Fibroblast of villous mesenchyme (primary cell): ENCODE results near the gene SENP2. TPM values are rescaled to one million over a fixed set of nuclear protein-coding genes. Genes with fewer than 3 reads are reported as not detected.
"Not testable (repeated sequence)": the region's sequence is repeated elsewhere in the genome, so short reads cannot be mapped to it uniquely, and the experiment has no call there.

ENCODE experiments used
- DNase-seq: peaks from one replicate; pipeline ENCODE4 v3.0.0-alpha.2; 2010; ENCODE audit warnings: low read depth
- H3K4me3 ChIP-seq: 2 replicates; pipeline ENCODE4 v1.5.1; 2011; ENCODE audit warnings: low read depth, mild to moderate bottlenecking, low read length
- total RNA-seq: library from RNA; depleted of rRNA; stranded (reverse); fragments of >200 nt; gene quantifications from 2 replicates; pipeline ENCODE4 v1.2.3, GENCODE V29; 2012
- TF ChIP-seq, protein P1 (sequence below): IDR thresholded peaks from 2 replicates; pipeline ENCODE4 v1.5.1; 2012; ENCODE audit warnings: low read depth, mild to moderate bottlenecking, low read length; ENCODE audit not compliant: insufficient read depth

SENP2 gene
- total RNA-seq, 1 donor: 29.4 TPM

DNA sequence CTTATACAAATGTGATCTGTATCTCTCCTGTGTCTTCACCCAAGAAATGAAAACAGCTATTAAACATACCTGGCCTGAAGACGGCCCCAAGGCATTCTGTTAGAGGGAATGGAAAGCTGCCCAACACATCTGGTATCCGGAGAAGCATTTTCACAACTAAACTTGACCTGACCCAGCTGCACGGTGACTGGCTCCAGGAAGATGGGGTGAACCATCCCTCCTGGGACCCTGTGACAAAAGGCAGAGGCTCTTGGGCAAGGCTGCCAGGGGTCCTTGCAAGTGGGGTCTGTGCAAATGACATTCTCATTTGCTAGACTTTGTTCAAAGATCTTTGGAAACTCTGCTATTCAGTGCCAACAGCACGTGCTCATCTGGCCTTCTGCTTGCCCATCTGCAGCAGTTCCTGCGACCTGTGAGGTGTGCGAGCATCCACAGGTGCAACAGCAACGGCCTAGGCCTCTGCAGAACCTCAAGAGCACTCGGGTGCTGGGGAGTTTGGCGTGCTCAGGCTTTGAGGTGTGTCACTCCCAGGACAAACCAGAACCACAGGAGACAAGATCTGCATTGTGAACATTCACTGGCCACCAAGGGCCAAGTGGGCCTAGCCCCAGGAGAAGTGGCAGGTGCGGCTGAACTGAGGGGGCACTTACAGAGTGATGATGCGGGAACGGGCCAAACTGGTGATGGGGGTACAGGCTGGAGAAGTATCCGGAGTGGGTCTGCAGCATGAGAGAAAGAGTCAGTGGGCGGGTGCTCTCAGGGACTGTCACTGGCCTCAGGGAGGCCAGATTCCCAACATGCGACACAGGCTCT is 71.8 kb downstream of the SENP2 start:
- TF ChIP-seq, protein P1, sequence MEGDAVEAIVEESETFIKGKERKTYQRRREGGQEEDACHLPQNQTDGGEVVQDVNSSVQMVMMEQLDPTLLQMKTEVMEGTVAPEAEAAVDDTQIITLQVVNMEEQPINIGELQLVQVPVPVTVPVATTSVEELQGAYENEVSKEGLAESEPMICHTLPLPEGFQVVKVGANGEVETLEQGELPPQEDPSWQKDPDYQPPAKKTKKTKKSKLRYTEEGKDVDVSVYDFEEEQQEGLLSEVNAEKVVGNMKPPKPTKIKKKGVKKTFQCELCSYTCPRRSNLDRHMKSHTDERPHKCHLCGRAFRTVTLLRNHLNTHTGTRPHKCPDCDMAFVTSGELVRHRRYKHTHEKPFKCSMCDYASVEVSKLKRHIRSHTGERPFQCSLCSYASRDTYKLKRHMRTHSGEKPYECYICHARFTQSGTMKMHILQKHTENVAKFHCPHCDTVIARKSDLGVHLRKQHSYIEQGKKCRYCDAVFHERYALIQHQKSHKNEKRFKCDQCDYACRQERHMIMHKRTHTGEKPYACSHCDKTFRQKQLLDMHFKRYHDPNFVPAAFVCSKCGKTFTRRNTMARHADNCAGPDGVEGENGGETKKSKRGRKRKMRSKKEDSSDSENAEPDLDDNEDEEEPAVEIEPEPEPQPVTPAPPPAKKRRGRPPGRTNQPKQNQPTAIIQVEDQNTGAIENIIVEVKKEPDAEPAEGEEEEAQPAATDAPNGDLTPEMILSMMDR: no peak
- DNase-seq: no peak
- no peak overlapping the region for H3K4me3 ChIP-seq

DNA sequence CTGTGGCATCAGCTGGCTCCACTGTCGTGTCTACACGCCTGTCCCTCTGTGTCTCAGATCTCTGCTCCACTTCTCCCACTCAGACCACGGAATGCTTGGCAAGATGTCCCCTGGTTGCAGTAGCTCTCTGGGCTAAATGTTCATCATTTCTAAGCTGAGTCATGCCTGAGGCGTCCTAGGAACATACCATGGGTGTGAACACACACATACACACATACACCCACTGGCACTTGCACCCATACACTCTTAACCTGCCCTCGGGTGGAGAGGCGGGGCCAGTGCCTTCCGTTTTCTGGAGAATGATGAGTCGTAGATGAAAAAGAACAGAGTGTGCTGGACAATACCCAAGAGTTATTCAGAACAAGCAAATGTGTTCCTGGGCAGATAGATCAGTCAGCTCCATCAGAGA is 72.4 kb downstream of the SENP2 start:
- peak; percentile 94 for DNase-seq
- no peak overlapping the region for H3K4me3 ChIP-seq
- TF ChIP-seq, protein P1: no peak

DNA sequence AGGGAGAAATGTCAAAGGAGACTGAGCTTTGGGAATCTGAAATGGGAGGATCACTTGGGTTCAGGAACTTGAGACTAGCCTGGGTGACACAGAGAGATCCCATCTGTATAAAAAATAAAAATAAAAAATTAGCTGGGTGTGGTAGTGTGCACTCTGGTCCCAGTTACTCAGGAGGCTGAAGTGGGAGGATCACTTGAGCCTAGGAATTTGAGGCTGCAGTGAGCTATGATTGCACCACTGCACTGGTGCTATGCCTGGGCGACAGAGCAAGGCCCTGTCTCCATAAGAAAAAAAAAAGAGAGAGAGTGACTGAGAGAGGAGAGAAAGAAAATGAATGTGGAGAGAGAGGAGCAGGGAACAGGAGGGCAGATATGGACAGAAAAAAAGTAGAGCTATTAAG is 72.8 kb downstream of the SENP2 start:
- DNase-seq: no peak
- H3K4me3 ChIP-seq: no peak overlapping the region
- TF ChIP-seq, protein P1: no peak

DNA sequence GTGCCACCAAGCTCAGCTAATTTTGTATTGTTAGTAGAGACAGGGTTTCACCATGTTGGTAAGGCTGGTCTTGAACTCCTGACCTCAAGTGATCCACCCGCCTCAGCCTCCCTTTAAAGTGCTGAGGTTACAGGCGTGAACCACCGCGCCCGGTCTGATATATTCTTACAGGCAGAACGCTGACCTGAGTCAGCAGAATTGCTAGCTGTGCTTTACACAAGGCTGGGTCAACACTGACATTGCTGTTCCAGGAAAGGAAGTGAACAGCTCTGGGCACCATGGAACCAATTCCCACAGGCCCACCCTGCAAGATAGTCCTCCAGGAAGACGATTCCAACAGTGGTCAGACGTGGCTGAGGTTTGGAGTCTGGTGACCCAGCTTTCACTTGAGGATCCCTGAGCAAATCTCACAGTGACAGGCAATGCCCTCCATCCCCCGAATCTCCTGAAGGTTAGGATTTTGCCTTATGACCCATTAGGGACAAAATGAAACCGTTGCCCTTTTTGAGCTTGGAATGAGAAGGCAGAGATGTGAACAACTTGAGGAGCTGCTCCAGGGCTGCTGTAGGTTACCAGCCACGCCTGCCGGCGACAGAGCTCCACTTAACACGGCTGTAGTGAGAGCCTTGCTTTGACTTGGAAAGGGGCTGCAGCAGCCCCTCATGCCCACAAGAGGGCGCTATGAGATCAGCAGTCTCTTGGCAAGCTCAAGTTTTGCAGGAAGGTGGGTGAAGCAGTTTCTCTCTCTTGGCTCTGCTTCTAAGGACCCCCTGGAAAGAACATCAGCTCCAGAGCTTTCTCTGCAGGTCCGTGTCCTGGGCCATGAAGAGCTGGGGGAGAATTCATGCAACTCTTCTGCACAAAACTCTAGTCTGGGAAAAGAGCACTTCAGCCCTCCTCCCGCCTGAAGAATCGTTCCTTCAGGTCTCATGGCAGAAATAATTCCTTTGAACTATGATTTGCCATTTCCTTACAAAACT is 74.1 kb downstream of the SENP2 start:
- no peak overlapping the region for H3K4me3 ChIP-seq
- TF ChIP-seq, protein P1: peak; percentile 99
- DNase-seq: peak; percentile 86

DNA sequence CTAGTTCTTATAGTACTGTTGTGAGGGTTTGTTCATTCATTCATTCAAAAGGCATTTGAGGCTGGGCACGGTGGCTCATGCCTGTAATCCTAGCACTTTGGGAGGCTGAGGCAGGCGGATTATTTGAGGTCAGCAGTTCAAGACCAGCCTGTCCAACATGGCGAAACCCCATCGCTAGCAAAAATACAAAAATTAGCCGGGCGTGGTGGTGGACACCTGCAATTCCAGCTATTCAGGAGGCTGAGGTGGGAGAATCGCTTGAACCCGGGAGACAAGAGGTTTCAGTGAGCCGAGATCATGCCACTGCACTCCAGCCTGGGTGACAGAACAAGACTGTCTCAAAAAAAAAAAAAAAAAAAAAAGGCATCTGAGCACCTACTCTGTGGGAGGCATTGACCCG is 75.2 kb downstream of the SENP2 start:
- DNase-seq, H3K4me3 ChIP-seq: not testable (repeated sequence)

DNA sequence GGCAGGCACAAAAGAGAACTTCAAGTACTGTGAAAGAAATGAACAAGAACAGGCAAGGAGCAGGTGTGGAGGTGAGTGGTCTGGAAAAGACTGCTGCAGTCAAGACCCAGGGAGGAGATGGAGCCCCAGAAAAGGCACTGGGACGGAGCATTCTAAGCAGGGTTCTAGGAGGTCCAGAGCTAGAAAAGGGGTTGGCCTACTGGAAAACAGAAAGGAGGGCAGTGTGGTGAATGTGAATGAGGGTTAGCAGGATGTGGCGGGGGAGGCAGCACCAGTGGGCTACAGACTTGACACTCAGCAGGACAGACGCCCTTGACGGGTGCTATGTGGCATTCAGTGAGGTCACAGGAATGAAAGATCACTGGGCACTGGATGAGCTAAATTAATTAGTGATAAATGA is 75.7 kb downstream of the SENP2 start:
- TF ChIP-seq, protein P1: no peak
- no peak overlapping the region for H3K4me3 ChIP-seq
- DNase-seq: no peak

DNA sequence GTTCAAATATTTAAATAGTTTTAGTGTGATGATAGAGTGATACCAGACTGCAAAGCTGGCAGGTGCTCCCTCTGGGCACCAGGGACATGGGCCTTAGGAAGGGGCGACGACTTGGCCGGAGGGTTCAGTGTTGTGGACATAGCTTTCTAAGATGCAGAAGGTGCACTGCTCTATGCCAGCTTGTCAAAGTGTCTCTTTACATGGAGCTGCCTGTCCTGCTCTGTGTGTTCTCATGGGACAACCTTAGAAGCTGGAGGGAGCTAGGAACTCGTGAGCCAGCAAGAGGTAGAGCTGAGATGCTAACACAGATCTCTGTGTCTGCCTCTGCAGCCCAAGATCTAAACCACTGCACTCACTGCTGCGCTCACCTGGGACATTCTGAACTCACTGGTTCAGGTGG is 77.8 kb downstream of the SENP2 start:
- H3K4me3 ChIP-seq: no peak overlapping the region
- TF ChIP-seq, protein P1: no peak
- no peak for DNase-seq
